HG02642 (cell line): Measurements from ENCODE around the gene SLC22A12.
"Not testable (repeated sequence)": the region's sequence is repeated elsewhere in the genome, so short reads cannot be mapped to it uniquely, and the experiment has no call there.

ENCODE experiments used
- ATAC-seq: cut with Tn5 transposase; IDR thresholded peaks from one replicate; pipeline ENCODE4 v1.9.1; 2021; ENCODE audit warnings: mild to moderate bottlenecking; ENCODE audit not compliant: unreplicated experiment, poor library complexity

SLC22A12 gene

DNA sequence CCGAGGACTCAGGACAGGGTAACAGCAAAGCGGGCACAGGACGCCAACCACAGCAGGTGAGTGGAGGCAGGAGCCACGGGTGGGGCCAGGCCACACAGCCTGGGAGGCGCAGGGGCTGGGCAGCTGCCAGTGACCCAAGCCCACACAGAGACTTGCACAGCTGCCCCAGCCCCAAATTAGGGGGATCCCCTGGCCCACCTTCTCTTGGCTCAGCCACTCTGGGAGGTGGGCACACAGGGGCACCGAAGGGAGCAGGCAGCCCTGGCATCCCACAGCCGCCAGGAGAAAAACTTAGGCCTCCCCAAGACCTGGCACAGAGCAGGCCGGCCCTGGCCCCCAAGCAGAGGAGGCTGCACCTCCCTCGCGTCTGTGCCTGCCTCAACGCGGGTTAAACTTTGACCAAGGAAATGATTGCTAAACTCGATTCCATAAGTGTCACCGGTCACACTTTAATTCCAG is at the start of gene SLC22A12:
Gene SLC22A12 (plus strand): TSS at position 458 of the 459 bp plus-strand sequence. CDS start 337 bp downstream, outside the sequence.
- ATAC-seq, result no peak

DNA sequence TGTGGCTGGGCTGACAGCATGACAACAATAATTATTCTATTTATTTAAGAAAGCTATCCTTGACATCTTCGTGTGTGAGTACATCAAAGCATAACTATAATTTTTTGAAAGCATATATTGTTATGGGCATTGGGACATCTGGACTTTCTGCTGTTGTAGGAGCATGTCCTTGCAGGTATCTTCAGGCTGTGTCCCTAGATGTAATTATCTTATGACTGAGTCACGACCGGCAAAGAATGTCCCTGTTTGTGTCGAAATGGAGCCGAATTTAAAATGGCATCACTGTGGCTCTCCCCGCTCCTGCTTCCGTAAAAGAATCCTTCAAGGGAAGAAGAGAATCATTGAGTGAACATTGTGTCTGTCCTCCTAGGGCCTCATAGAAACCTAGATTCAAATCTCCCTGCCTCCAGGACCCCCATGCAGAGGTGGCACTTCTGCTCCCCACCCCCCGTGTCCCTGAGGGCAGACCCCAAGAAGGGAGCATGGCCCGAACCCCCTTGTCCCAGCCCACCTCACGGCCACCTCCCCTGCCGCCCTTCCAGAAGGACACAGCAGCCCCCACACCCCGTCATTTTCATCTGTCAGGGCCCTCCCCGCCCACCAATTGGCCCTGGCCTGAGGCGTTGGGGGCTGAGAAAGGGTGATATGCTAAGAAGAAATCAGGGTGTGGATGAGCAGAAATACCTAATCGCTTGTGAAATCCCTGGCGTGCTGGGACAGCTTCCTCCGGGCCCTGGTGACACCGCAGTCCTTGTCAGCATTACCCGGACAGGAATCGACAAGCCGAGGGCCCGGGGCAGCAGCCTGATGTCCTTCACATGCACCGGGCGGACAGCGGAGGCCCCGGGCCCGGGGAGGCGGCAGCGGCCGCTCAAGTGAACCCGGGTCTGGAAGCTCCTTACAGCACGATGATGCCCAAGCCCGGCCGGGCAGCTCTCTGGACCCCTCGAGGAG is 48.6 kb upstream of the SLC22A12 start:
- no peak for ATAC-seq

DNA sequence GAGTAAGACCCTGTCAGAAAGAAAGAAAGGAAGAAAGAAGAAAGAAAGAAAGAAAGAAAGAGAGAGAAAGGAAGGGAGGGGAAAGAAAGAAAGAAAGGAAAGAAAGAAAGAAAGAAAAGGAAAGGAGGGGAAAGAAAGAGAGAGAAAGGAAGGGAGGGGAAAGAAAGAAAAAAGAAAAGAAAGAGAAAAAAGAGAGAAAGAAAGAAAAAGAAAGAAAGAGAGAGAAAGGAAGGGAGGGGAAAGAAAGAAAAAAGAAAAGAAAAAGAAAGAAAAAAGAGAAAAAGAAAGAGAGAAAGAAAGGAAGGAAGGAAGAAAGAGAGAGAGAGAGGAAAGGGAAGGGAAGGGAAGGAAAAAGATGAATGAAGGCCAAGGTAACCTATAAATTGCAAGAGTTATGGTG is 47.2 kb upstream of the SLC22A12 start:
- no peak for ATAC-seq

DNA sequence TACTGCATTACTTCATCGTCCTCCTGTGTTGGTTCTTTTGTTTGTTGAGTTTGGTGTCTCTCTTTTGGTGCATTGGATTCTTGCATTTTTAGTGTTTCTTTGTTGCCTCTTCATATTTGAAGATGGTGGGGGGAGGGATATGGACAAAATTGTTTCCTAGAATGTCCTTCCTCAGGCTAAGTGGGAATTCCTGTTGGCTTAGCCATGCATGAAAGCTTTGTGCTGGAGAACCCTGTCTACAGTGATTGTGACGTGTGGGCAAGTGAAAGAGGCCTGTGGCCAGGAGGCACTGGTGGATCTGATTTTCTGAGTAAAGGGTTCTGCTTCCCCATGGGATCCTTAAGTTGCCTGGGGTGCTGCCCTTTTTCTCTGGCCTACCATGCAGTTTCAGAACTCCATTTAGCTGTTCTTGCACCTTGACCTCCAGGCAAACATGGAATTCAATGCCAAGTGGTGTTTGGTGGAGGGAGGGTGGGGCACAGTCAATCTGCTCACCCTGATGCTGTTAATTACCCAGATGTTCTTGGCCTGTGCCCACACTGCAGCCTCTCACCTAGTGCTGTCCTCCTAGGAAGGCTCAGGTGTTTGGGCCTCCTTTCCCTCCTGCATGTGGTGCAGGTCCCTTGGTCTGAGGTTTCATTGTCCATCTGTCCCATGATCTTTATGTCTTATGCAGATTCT is 46.3 kb upstream of the SLC22A12 start:
- ATAC-seq, result no peak

DNA sequence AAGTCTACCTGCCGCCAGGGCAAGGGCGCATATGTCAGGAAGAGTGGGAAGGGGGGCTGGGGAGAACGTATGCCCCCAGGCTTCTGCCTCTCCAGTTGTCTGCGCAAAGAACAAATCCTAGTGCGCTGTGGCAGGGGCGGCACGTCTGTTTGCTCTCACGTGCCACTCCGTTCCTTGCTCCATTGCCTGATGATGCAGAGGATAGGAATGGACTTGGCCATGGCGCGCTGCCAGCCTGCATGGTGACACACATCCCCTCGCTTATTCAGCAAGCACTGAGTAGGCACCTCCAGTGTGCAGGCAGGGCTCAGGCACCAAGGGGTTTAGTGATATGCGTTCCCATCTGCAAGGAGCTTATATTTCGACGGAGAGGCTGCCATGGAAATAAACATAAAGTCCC is 45.4 kb upstream of the SLC22A12 start:
- ATAC-seq, result no peak

DNA sequence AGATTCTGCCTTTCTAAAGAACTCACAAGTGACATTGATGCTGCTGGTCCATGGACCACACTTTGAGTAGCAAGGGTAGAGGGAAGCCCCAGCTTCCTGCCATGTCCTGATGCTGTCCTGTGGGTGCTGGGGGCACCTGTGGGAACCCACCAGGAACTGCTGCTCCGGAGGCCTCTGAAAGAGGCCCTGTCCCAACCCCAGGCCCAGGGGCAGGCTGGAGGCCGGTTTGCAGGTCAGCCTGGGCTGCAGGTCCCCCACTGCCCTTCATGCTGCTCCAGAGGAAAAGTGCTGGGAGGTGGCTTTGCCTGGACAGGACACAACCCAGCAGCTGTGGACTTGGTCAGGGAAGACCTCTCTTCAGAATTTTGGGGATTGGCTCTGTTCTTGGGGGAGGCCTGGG is 44.8 kb upstream of the SLC22A12 start:
- ATAC-seq, result no peak

DNA sequence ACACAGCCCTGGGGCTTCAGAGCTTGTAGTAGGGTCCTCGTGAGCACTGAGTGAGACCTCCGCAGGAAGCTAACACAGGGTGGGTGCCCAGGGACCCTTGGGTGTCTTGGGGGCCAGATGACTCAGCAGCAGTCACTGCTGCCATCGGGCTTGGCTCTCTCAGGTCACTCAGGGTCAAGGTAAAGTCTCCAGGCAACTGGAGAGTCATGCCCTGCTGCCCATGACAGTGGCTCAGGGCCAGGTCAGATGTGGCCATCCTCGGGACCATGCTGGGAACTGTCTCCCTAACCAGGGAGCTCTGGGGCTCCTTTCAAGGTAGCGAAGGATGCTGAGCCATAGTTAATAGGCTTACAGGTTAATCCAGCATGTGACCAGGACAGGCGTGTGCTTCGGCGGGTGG is 44.4 kb upstream of the SLC22A12 start:
- ATAC-seq, result no peak

DNA sequence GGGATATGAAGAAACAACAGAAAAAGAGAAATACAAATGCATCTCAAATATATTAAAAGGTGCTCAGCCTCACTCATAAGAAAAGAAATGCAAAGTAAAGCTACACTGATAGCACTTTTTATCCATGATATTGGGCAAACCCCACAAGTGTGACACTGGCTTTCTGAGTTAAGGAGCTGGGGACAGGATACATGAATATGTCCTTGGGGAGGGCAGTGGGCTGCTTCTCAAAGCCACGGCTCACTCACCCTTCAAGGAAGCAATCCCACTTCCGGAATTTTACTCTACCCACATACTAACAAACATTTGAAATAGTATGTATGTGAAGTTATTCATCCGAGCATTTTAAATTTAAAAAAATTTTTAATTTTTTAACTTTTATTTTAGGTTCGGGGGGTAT is 41.1 kb upstream of the SLC22A12 start:
- no peak for ATAC-seq

DNA sequence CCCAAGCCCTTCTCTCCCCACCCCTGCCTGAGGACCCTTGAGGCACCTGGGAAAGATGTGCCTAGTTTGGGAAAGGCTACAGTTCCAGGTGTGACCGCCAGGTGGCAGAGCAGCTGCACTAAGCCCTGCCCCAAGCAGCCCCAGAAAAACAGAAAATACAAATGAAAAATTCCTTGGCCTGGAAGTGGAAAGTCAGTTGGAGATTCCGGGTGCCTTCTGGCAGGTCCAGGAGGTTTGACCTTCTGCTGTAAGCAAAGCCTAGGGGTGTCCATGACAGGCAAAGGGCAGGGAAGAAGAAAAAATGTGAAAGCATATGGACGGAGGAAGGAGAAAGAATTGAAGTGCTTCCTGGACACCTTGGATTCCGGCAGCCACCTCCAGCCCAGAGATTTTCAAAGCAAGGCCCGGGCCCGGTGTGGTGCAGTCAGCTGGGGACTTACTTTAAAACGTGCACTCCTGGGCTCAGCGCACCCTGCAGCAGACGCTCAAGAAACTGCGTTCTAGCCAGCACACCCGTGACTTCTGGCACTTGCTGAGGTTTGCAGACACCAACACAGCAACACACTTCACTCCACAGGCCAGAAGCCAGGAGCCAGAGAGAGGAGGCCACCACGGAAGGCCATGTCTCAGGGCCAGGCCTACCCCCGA is 37.3 kb upstream of the SLC22A12 start:
- no peak for ATAC-seq

DNA sequence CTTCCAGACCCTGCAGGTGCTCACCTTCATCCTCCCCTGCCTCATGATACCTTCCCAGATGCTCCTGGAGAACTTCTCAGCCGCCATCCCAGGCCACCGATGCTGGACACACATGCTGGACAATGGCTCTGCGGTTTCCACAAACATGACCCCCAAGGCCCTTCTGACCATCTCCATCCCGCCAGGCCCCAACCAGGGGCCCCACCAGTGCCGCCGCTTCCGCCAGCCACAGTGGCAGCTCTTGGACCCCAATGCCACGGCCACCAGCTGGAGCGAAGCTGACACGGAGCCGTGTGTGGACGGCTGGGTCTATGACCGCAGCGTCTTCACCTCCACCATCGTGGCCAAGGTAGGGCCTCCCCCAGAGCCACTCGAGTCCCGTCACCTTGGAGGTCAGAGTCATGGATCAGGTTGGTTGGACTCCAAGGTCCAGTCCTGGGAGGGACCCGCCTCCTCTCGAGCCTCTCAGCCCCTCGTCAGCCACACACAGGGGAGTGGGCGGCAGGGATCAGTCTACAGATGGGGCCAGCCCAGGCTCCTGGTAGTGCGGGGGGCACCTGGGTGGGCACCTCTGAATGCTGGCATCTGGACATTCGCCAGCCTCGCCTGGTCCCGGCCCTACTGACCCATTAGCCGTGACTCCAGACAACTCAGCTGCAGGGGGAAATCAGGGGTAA is 34.8 kb upstream of the SLC22A12 start:
- ATAC-seq, result no peak

DNA sequence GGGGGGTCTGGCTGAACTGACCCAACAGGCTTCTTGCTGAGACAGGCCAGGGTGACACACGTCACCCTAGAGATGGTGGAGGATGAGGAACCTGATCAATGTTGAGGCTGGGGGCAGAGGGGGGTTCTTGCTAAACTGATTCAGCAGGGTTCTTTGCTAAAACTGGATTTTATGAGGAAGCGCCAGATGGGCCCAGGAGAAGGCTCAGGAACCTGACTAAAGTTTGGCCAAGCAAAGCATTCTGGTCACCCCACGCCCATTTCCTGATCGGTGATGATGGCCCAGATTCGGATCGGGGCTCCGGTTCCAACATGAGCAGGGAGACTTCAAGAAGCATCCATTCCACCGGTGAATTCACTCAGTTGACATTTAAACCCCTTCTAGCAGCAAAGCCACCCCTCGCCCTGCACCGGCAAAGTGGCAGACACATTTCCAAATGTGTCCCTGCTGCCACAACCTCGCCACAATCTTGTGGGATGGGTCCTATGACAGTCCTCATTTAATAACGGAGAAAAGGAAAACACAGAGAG is 34.2 kb upstream of the SLC22A12 start:
- ATAC-seq, result no peak

DNA sequence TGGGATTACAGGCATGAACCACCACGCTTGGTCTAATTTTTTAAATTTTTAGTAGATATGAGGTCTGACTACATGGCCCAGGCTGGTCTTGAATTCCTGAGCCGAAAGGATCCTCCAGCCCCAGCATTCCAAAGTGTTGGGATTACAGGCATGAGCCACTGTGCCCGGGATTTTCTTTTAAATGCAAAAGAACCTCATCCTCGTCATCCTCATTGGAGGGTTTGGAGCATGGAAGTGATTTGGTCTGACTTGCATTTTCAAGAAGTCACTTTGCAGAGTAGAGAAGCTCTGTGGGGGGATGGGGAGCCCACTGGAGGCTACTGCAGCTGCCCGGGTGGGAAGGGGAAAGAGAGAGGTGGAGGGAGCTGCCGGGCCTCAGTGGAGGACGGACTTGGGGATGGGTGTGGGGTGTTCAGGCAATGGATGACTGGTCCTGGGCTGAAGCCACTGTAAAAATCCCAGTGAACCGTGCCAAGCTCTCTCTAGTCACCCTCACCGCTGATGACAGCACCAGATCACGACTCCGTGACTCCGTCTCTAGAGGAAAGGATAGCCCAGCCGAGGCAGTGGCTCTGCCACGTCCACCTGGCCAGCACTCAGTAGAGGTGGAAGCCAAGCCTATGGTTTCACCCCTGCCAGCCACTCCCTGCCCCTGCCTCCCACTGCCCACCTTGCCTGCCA is 32.8 kb upstream of the SLC22A12 start:
- ATAC-seq, result no peak

DNA sequence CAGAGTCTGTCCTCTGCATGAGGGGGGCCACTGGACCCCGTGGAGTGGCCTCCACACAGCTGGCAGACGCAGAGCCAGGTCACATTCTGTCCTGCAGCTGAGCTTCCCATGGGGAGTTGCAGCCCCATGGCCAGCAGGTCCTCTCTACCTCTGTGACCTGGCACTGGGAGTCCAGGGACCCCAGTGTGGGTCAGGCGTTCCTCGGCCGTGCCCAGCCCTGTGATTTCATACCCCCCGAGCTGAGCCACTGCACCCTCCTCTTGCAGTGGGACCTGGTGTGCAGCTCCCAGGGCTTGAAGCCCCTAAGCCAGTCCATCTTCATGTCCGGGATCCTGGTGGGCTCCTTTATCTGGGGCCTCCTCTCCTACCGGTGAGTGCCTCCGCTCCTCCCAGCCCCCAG is 32.2 kb upstream of the SLC22A12 start:
- no peak for ATAC-seq

DNA sequence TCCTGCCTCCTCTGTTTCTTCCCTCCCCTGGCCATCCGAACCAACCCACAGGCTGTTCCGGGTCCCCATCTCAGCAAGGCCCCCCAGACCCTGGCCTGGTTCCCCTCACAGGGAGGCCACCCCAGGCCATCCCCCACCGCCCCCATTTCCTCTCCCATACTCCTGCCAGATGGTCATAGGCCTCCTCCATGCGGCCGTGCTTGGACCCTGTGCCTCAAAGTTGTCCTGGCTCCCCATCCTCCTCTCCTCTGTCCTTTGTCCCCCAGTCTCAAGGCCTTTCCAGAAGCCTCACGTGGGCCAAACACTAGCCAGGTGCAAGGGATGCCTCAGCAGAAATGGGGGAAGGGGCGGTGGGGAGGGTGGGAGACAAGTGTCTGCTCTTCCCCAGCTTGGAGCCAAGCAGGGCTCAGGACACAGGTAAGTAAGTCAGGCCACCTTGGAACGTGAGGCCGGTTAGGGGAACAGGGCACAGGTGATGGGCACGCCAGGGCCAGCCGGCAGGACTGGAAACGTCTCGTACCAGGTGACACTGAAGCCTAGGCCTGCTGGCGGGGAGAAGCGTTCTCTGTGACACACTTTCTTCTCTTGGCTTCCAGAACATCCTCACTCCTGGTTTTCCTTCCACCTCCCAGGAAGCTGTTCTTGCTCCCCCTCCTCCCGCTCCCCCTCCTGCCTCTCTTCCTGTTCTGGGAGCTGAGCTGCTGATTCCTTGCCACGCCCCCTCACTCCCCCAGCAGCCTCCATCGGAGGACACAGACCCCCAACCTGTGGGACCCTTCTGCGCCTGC is 31.5 kb upstream of the SLC22A12 start:
- ATAC-seq, result no peak

DNA sequence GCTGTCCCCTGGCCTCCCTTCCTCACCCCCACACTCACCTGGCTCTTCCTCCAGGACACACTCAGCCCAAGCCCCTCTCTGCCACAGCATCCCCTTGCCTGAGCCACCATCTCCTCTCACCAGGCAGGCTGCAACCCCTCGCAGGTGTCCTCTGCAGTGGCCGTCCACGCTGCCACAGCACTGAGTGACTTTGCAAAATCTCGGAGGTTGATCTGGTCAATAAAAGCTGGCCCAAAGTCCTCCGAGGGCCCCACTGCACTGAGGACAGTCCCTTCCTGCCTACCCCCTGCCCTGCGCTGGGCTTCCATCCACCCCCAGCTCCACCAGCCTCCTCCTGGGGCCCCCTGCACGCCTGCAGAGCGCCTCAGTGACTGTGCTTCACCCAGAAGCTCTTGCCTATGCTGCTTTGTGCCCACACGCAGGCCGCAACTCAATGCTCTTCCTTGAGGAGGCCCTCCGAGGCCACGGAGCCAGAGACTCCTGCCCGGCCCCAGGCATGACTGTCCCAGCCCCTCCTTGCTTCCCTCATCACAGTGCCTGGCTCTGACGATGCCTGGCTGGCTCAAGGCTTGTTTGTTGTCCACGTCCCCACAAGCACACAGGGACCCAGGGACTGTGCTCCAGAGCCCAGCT is 30.8 kb upstream of the SLC22A12 start:
- ATAC-seq, result no peak

DNA sequence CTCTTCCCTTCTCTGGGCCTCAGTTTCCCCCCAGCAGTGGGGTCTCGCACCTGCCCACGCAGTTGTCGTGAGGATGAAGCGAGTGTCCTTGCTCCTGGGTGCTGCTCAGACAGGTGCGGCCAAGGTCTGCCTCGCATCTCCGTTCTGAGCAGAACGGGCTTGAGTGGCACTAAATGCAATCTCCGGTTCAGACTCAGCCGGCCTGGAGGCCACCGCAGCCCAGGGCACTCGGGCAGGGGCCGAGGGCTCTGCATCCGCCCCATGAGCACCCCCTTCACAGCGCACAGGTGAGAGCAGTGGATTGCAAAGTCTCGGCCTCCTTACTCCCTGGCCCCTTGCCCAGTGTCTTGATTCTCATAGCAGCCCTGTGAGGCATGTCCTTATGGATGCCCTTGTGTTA is 30.1 kb upstream of the SLC22A12 start:
- no peak for ATAC-seq

DNA sequence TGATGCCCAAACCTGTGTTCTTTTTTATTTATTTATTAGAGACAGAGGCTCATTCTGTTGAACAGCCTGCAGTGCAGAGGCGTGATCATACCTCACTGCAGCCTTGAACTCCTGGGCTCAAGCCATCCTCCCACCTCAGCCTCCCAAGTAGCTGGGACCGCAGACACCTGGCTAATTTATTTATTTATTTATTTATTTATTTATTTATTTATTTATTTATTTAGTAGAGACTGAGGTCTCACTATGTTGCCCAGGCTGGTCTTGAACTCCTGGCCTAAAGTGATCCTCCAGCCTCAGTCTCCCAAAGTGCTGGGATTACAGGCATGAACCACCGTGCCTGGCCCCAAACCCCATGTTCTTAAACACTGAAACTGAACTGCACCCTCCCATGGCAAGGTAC is 29.6 kb upstream of the SLC22A12 start:
- not testable (repeated sequence) for ATAC-seq

DNA sequence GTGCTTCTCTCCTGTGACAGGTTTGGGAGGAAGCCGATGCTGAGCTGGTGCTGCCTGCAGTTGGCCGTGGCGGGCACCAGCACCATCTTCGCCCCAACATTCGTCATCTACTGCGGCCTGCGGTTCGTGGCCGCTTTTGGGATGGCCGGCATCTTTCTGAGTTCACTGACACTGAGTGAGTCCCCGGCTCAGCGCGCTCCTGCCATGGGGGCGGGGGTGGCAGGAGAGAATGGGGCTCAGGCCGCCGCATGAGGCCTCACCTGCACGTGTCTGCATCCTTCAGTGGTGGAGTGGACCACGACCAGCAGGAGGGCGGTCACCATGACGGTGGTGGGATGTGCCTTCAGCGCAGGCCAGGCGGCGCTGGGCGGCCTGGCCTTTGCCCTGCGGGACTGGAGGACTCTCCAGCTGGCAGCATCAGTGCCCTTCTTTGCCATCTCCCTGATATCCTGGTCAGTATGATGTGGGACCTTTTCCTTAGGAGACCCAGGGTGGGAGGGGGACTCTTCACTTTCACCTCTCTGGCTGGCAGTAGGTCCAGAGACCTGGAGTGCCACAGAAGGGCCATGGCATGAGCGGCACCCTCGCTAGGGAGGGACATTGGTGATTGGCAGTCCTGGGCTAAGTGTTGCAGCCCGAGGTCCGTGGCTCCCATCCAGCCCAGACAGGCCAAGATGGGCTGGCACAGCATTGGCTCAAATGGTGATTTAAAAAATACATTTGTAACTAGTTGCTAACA is 28.9 kb upstream of the SLC22A12 start:
- no peak for ATAC-seq
